H9 (cell line): ENCODE results near the gene CUEDC1. TPM values are rescaled to one million over a fixed set of nuclear protein-coding genes. Genes with fewer than 3 reads are reported as not detected.

Experiments
- DNase-seq: peaks from one replicate; pipeline ENCODE4 v3.0.0-alpha.2; 2017
- H2AFZ ChIP-seq: one replicate; pipeline ENCODE4 v1.6.1; 2013; ENCODE audit warnings: mild to moderate bottlenecking, low read length, control low read depth, moderate library complexity
- H2AK5ac ChIP-seq: 2 replicates; pipeline ENCODE4 v1.6.1; 2013; ENCODE audit warnings: low read length, control low read depth, mixed read lengths; ENCODE audit not compliant: insufficient read length
- H2BK120ac ChIP-seq: one replicate; pipeline ENCODE4 v1.6.1; 2013; ENCODE audit warnings: low read depth, mild to moderate bottlenecking, low read length, control low read depth, inconsistent platforms; ENCODE audit not compliant: poor library complexity, severe bottlenecking
- H2BK12ac ChIP-seq: 2 replicates; pipeline ENCODE4 v1.6.1; 2013; ENCODE audit warnings: low read length, control low read depth, mixed read lengths, low read depth; ENCODE audit not compliant: insufficient read length
- H2BK15ac ChIP-seq: 2 replicates; pipeline ENCODE4 v1.6.1; 2013; ENCODE audit warnings: low read depth, low read length, control low read depth
- H2BK20ac ChIP-seq: one replicate; pipeline ENCODE4 v1.6.1; 2013; ENCODE audit warnings: low read depth, mild to moderate bottlenecking, low read length, control low read depth, inconsistent platforms; ENCODE audit not compliant: poor library complexity, severe bottlenecking
- H2BK5ac ChIP-seq: 2 replicates; pipeline ENCODE4 v1.6.1; 2013; ENCODE audit warnings: low read length, control low read depth, mixed read lengths; ENCODE audit not compliant: insufficient read length
- H3K14ac ChIP-seq: 2 replicates; pipeline ENCODE4 v1.6.1; 2013; ENCODE audit warnings: low read length, control low read depth; ENCODE audit not compliant: insufficient read depth
- H3K18ac ChIP-seq: 2 replicates; pipeline ENCODE4 v1.6.1; 2013; ENCODE audit warnings: low read depth, mild to moderate bottlenecking, mixed read lengths, low read length, control low read depth; ENCODE audit not compliant: insufficient read length
- H3K23ac ChIP-seq: 2 replicates; pipeline ENCODE4 v1.6.1; 2013; ENCODE audit warnings: low read length, control low read depth, mixed read lengths, low read depth; ENCODE audit not compliant: insufficient read length
- H3K23me2 ChIP-seq: 2 replicates; pipeline ENCODE4 v1.6.1; 2013; ENCODE audit warnings: low read depth, mild to moderate bottlenecking, mixed read lengths, low read length, control low read depth; ENCODE audit not compliant: insufficient read length, poor library complexity, severe bottlenecking
- H3K27ac ChIP-seq: 2 replicates; pipeline ENCODE4 v1.5.1; 2013; ENCODE audit warnings: low read length, control low read depth, mixed read lengths, low read depth; ENCODE audit not compliant: insufficient read length
- H3K27me3 ChIP-seq: 2 replicates; pipeline ENCODE4 v1.6.1; 2013; ENCODE audit warnings: low read length, control low read depth, inconsistent platforms; ENCODE audit not compliant: insufficient read depth
- H3K4ac ChIP-seq: 2 replicates; pipeline ENCODE4 v1.6.1; 2013; ENCODE audit warnings: low read depth, mild to moderate bottlenecking, control low read depth, inconsistent platforms, low read length, moderate library complexity
- H3K4me1 ChIP-seq: 2 replicates; pipeline ENCODE4 v1.6.1; 2013; ENCODE audit warnings: low read length, control low read depth, inconsistent platforms; ENCODE audit not compliant: insufficient read depth
- H3K4me2 ChIP-seq: 2 replicates; pipeline ENCODE4 v1.6.1; 2013; ENCODE audit warnings: low read length, control low read depth, mixed read lengths; ENCODE audit not compliant: insufficient read length, insufficient read depth
- H3K56ac ChIP-seq: 2 replicates; pipeline ENCODE4 v1.6.1; 2013; ENCODE audit warnings: low read depth, mild to moderate bottlenecking, mixed read lengths, low read length, control low read depth; ENCODE audit not compliant: insufficient read length
- H3K79me1 ChIP-seq: 2 replicates; pipeline ENCODE4 v1.6.1; 2013; ENCODE audit warnings: low read depth, mild to moderate bottlenecking, moderate library complexity, low read length, control low read depth, inconsistent platforms; ENCODE audit not compliant: insufficient read depth, poor library complexity, severe bottlenecking
- H3K79me2 ChIP-seq: 2 replicates; pipeline ENCODE4 v1.6.1; 2013; ENCODE audit warnings: low read length, control low read depth, inconsistent platforms; ENCODE audit not compliant: insufficient read depth
- H3K9ac ChIP-seq: 2 replicates; pipeline ENCODE4 v1.6.1; 2013; ENCODE audit warnings: low read length, control low read depth, mixed read lengths; ENCODE audit not compliant: insufficient read length; ENCODE audit errors: extremely low read depth
- H3K9me3 ChIP-seq: one replicate; pipeline ENCODE4 v1.6.1; 2013; ENCODE audit warnings: low read depth, low read length, inconsistent platforms; ENCODE audit not compliant: control insufficient read depth
- H3T11ph ChIP-seq: one replicate; pipeline ENCODE4 v1.6.1; 2013; ENCODE audit warnings: mild to moderate bottlenecking, low read length, control low read depth, inconsistent platforms
- H4K20me1 ChIP-seq: one replicate; pipeline ENCODE4 v1.6.1; 2013; ENCODE audit not compliant: control insufficient read depth, insufficient read length, insufficient read depth
- H4K5ac ChIP-seq: 2 replicates; pipeline ENCODE4 v1.6.1; 2013; ENCODE audit warnings: low read depth, mild to moderate bottlenecking, mixed read lengths, low read length, control low read depth; ENCODE audit not compliant: insufficient read length
- H4K8ac ChIP-seq: replicated peaks from 2 replicates; pipeline ENCODE4 v1.6.1; 2013; ENCODE audit warnings: low read length, control low read depth, mixed read lengths, low read depth; ENCODE audit not compliant: insufficient read length
- H4K91ac ChIP-seq: 2 replicates; pipeline ENCODE4 v1.6.1; 2013; ENCODE audit warnings: low read depth, mild to moderate bottlenecking, moderate library complexity, mixed read lengths, low read length, control low read depth; ENCODE audit not compliant: insufficient read length
- H3K27ac Mint-ChIP-seq, 3 experiments: 2 replicates in 2 of 3; 3 replicates in 1 of 3; pipeline ENCODE4 v1.8.0; 2020 to 2021; ENCODE audit warnings: mixed read lengths in 3 of 3, mild to moderate bottlenecking in 1 of 3, moderate library complexity in 1 of 3
- H3K27me3 Mint-ChIP-seq: 2 replicates; pipeline ENCODE4 v1.8.0; 2021; ENCODE audit warnings: low read depth, mild to moderate bottlenecking, moderate library complexity, mixed read lengths
- H3K36me3 Mint-ChIP-seq, 3 experiments: 2 replicates in 2 of 3; 3 replicates in 1 of 3; pipeline ENCODE4 v1.8.0; 2020 to 2021; ENCODE audit warnings: low read depth in 3 of 3, mixed read lengths in 3 of 3; ENCODE audit not compliant: insufficient read depth in 1 of 3
- H3K4me1 Mint-ChIP-seq, 2 experiments: 2 replicates each; pipeline ENCODE4 v1.8.0; 2020; ENCODE audit warnings: mixed read lengths in 2 of 2
- H3K4me3 Mint-ChIP-seq, 2 experiments: 2 replicates in 1 of 2; 3 replicates in 1 of 2; pipeline ENCODE4 v1.8.0; 2020 to 2021; ENCODE audit warnings: mild to moderate bottlenecking in 2 of 2, mixed read lengths in 2 of 2, moderate library complexity in 1 of 2
- H3K9me3 Mint-ChIP-seq, 2 experiments: 2 replicates in 1 of 2; 3 replicates in 1 of 2; pipeline ENCODE4 v1.8.0; 2020; ENCODE audit warnings: mild to moderate bottlenecking in 2 of 2, mixed read lengths in 2 of 2, moderate library complexity in 1 of 2
- CTCF ChIP-seq: fragments of 200-600 bp; sonication (generic); conservative IDR thresholded peaks from 3 replicates; pipeline ENCODE4 v1.8.0; 2021; ENCODE audit warnings: antibody characterized with exemption, mild to moderate bottlenecking
- WGBS: extraction: QIAGEN DNeasy Blood & Tissue Kit; methylation state at CpG from one replicate; pipeline ENCODE4 v1.1.7; 2013; ENCODE audit warnings: missing lambda C conversion rate, low lambda C conversion rate, mixed read lengths; ENCODE audit not compliant: insufficient read length; ENCODE audit errors: extremely low coverage; 5-methylcytosine and 5-hydroxymethylcytosine counted together
- total RNA-seq: library from RNA; stranded (reverse); gene quantifications from 2 replicates; pipeline ENCODE4 v1.2.1, GENCODE V29; 2021

The CUEDC1 gene
- total RNA-seq, 1 experiment from 2014 or later = 7.3 TPM

GRCh38 chr17:57832314-57833178 is 122.7 kb downstream of the CUEDC1 start:
- H3K23ac ChIP-seq = no peak overlapping the region
- Mint-ChIP-seq H3K4me1 (peaks cover 14% of the 10 kb centered on the region in 2 experiments), H3K4me3 (no peak overlapping the region), H3K36me3 (peaks cover 0 to 4% (median 0%) of the 10 kb centered on the region in 3 experiments; a peak in 1 of 7 replicates), H3K27ac (no peak overlapping the region), H3K9me3 (no peaks in the 10 kb centered on the region), H3K27me3 (peaks cover 13% of the 10 kb centered on the region)
- no peaks in the 10 kb centered on the region for H3K79me1 ChIP-seq
- no peaks in the 10 kb centered on the region for H4K20me1 ChIP-seq
- H2BK20ac ChIP-seq = no peak overlapping the region
- DNase-seq = no peak
- no peak overlapping the region for H3K4ac ChIP-seq
- no peaks in the 10 kb centered on the region for H3K9me3 ChIP-seq
- no peak overlapping the region for H2AFZ ChIP-seq
- H3K27ac ChIP-seq = no peak overlapping the region
- H4K8ac ChIP-seq = no peak overlapping the region
- no peak overlapping the region for H2BK120ac ChIP-seq
- peaks cover 3% of the 10 kb centered on the region; the same call in 1 of the 2 replicates for H3K4me1 ChIP-seq
- no peak overlapping the region for H2BK12ac ChIP-seq
- peaks cover 7% of the 10 kb centered on the region for H3K23me2 ChIP-seq
- no peak overlapping the region for H2BK15ac ChIP-seq
- no CpG with 5 or more reads among the region's 12 CpGs for WGBS
- no peak overlapping the region for H3K14ac ChIP-seq
- H2BK5ac ChIP-seq = no peak overlapping the region
- H3K56ac ChIP-seq = no peak overlapping the region
- no peak for TF ChIP-seq CTCF
- H3K79me2 ChIP-seq = no peaks in the 10 kb centered on the region
- no peak overlapping the region for H3T11ph ChIP-seq
- no peak overlapping the region for H4K5ac ChIP-seq
- H3K9ac ChIP-seq = no peak overlapping the region
- no peak overlapping the region for H2AK5ac ChIP-seq
- no peak overlapping the region for H3K18ac ChIP-seq
- peak overlapping the region; percentile 62 for H3K4me2 ChIP-seq
- no peak overlapping the region for H4K91ac ChIP-seq
- no peaks in the 10 kb centered on the region for H3K27me3 ChIP-seq
